Stimulated activated CD8-positive, alpha-beta memory T cell treated with anti-CD3 and anti-CD28 coated beads, Interleukin-4, amount 100 ng/mL, for 48 hours (primary cell): Measurements from ENCODE around the gene TRDN.

Experiments
- DNase-seq: peaks from one replicate; pipeline ENCODE4 v3.0.0-alpha.2; 2020

Gene TRDN

GRCh38 chr6:123636782-123637181 is at the start of gene TRDN:
Gene TRDN (minus strand): TSS chr6:123636950. CDS start chr6:123636775, 175 bp downstream.
- DNase-seq: no peak

- no peak for DNase-seq
Observed at GRCh38 chr6:123681957-123682462, 45.3 kb upstream of the TRDN start.

- no peak for DNase-seq
Observed at GRCh38 chr6:123677897-123678296, 41.1 kb upstream of the TRDN start.

- no peak for DNase-seq
Observed at GRCh38 chr6:123676793-123677192, 40.0 kb upstream of the TRDN start.

- no peak for DNase-seq
Observed at GRCh38 chr6:123668965-123669591, 32.3 kb upstream of the TRDN start.

- no peak for DNase-seq
Observed at GRCh38 chr6:123668063-123668462, 31.3 kb upstream of the TRDN start.

- DNase-seq: no peak
Observed at GRCh38 chr6:123663436-123663835, 26.7 kb upstream of the TRDN start.

GRCh38 chr6:123662757-123663156 is 26.0 kb upstream of the TRDN start:
- no peak for DNase-seq

- DNase-seq: no peak
Observed at GRCh38 chr6:123661105-123661891, 24.5 kb upstream of the TRDN start.

GRCh38 chr6:123659960-123660748 is 23.4 kb upstream of the TRDN start:
- no peak for DNase-seq

GRCh38 chr6:123658848-123659247 is 22.1 kb upstream of the TRDN start:
- no peak for DNase-seq

- DNase-seq: no peak
Observed at GRCh38 chr6:123655521-123656306, 19.0 kb upstream of the TRDN start.

- no peak for DNase-seq
Observed at GRCh38 chr6:123648723-123649122, 12.0 kb upstream of the TRDN start.

- DNase-seq: no peak
Observed at GRCh38 chr6:123648020-123648580, 11.3 kb upstream of the TRDN start.

- no peak for DNase-seq
Observed at GRCh38 chr6:123641497-123641896, 4.7 kb upstream of the TRDN start.

GRCh38 chr6:123640567-123641187 is 3.9 kb upstream of the TRDN start:
- DNase-seq: no peak

- no peak for DNase-seq
Observed at GRCh38 chr6:123638865-123639264, 2.1 kb upstream of the TRDN start.

- DNase-seq: no peak
Observed at GRCh38 chr6:123636282-123636681, 468 bp downstream of the TRDN start.

GRCh38 chr6:123635567-123635966 is 1.2 kb downstream of the TRDN start:
- no peak for DNase-seq

- DNase-seq: no peak
Observed at GRCh38 chr6:123635144-123635543, 1.6 kb downstream of the TRDN start.

GRCh38 chr6:123632641-123633040 is 4.1 kb downstream of the TRDN start:
- no peak for DNase-seq
